PC-3 (cell line): ENCODE measurements around the gene LRRC8E. TPM values are rescaled to one million over a fixed set of nuclear protein-coding genes. Genes with fewer than 3 reads are reported as not detected.

Experiments used
- ATAC-seq: fragments of 200-7000 bp; cut with Tn5 transposase; 2 replicates; pipeline ENCODE4 v1.9.1; 2020; ENCODE audit warnings: mild to moderate bottlenecking, moderate library complexity
- BruUV-seq: library from RNA; stranded (reverse); fragments of 400-500 nt; replicated peaks from 2 replicates; lab custom pipeline; 2021; lab: Mats Ljungman, UMichigan
- CTCF ChIA-PET: fragments of 300-600 bp; sonication (Branson Sonifier 250); formaldehyde crosslinking; loops from one replicate; lab custom pipeline; 2022; ENCODE audit warnings: antibody characterized with exemption; lab: Charles Lee
- POLR2A ChIA-PET: fragments of 300-600 bp; sonication (Branson Sonifier 250); formaldehyde crosslinking; loops from one replicate; lab custom pipeline; 2022; ENCODE audit warnings: antibody characterized with exemption; ENCODE audit not compliant: unreplicated experiment; lab: Charles Lee
- DNase-seq: peaks from one replicate; pipeline ENCODE4 v3.0.0-alpha.2; 2015
- H2AFZ ChIP-seq: fragments of 300-600 bp; sonication (generic); 2 replicates; pipeline ENCODE4 v1.6.0; 2016; ENCODE audit warnings: antibody characterized with exemption, low read length
- H3F3A ChIP-seq: fragments of 300-600 bp; sonication (generic); one replicate; pipeline ENCODE4 v1.6.0; 2017; ENCODE audit warnings: antibody characterized with exemption, low read length, control low read depth, mild to moderate bottlenecking; ENCODE audit not compliant: unreplicated experiment
- H3K27ac ChIP-seq: fragments of 300-600 bp; sonication (generic); 2 replicates; pipeline ENCODE4 v1.5.1; 2016; ENCODE audit warnings: mild to moderate bottlenecking, low read length
- H3K27me3 ChIP-seq: fragments of 300-600 bp; sonication (generic); 2 replicates; pipeline ENCODE4 v1.6.1; 2016; ENCODE audit warnings: low read length, mixed read lengths
- H3K36me3 ChIP-seq: fragments of 300-600 bp; sonication (generic); 2 replicates; pipeline ENCODE4 v1.6.1; 2016; ENCODE audit warnings: low read depth, mixed run types, low read length, mixed read lengths
- H3K4me1 ChIP-seq: fragments of 300-600 bp; sonication (generic); 2 replicates; pipeline ENCODE4 v1.5.1; 2016; ENCODE audit warnings: low read length; ENCODE audit not compliant: insufficient read depth
- H3K4me2 ChIP-seq: fragments of 300-600 bp; sonication (generic); 2 replicates; pipeline ENCODE4 v1.6.0; 2016; ENCODE audit warnings: low read length
- H3K4me3 ChIP-seq: fragments of 300-600 bp; sonication (generic); 2 replicates; pipeline ENCODE4 v1.5.1; 2016; ENCODE audit warnings: mild to moderate bottlenecking, low read length, mixed read lengths
- H3K79me2 ChIP-seq: fragments of 300-600 bp; sonication (generic); 2 replicates; pipeline ENCODE4 v1.6.1; 2017; ENCODE audit warnings: low read length, mixed read lengths
- H3K9ac ChIP-seq: fragments of 300-600 bp; sonication (generic); 2 replicates; pipeline ENCODE4 v1.6.0; 2016; ENCODE audit warnings: mild to moderate bottlenecking, low read length
- H3K9me2 ChIP-seq: fragments of 300-600 bp; sonication (generic); replicated peaks from 2 replicates; pipeline ENCODE4 v1.6.1; 2016; ENCODE audit warnings: mixed run types, low read length, mixed read lengths
- H3K9me3 ChIP-seq: fragments of 300-600 bp; sonication (generic); 2 replicates; pipeline ENCODE4 v1.6.1; 2016; ENCODE audit warnings: low read length, mixed read lengths
- H4K20me1 ChIP-seq: fragments of 300-600 bp; sonication (generic); 2 replicates; pipeline ENCODE4 v1.6.1; 2016; ENCODE audit warnings: low read length, mixed read lengths
- CTCF ChIP-seq: fragments of 300-600 bp; sonication (generic); conservative IDR thresholded peaks from 2 replicates; pipeline ENCODE4 v1.5.1; 2017; ENCODE audit warnings: antibody characterized with exemption, low read depth, mild to moderate bottlenecking, low read length
- EZH2 ChIP-seq: fragments of 300-600 bp; sonication (generic); IDR thresholded peaks from one replicate; pipeline ENCODE4 v1.6.1; 2017; ENCODE audit warnings: antibody characterized with exemption, mild to moderate bottlenecking, low read length; ENCODE audit not compliant: unreplicated experiment
- EZH2phosphoT487 ChIP-seq: fragments of 300-600 bp; sonication (generic); IDR thresholded peaks from 2 replicates; pipeline ENCODE4 v1.6.1; 2018; ENCODE audit warnings: mild to moderate bottlenecking, antibody characterized with exemption, low read length, borderline replicate concordance
- intact Hi-C: fragments of 100-400 bp; cut with micrococcal nuclease; formaldehyde crosslinking; loops from 2 replicates; pipeline ENCODE4 v1.9.0; 2023
- total RNA-seq: library from RNA; depleted of rRNA; stranded (reverse); fragments of >200 nt; gene quantifications from 2 replicates; pipeline ENCODE4 v1.2.3, GENCODE V29; 2014

Gene LRRC8E
- total RNA-seq, 1 experiment from 2014 or later: 30.8 TPM

DNA sequence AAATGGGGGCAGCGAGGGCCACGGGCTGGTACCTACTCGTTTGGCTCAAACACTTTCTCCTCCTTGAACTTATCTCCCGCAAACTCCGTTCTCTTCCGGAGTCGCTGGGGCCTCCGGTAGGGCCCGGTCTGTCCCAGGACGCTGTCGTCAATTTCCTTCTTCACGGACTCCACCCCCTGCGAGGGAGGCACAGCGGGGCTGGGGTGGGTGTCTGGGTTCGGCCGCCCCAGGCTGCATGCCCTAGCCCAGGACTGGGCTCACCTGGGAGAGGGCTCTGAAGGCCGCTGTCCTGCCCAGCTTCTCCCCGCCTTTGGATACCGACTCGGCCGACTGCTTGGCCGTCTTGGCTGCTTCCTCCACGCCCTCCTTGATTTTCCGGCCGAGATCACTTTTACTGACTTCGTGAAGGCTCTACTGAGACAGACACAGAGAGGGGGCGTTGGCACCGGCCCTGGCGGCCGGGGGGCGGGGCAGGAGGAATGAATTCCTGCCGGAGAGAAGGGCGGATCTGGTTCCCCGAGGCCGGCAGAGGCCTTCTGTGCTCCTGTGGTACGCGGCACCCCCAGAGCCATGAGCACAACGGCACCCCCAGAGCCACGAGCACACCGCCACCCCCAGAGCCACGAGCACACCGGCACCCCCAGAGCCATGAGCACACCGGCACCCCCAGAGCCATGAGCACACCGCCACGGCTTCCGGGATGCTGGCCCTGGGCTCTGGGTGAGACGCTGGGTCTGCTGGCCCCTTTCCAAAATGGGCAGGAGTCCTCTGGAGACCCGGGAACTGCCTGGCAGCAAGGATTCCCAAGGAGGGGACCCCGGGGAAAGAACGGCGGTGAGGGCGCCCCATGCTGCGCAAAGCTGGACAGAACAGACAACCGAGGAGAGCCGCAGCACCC is 45.8 kb downstream of the LRRC8E start:
- POLR2A ChIA-PET: interaction anchor here (0.9 kb wide), 1 partner anchor 315 kb away, joined by 3 read pairs; no protein-coding TSS in a partner anchor

GRCh38 chr19:7934766-7935165 is 46.5 kb downstream of the LRRC8E start:
- ChIA-PET CTCF (no interaction called here), POLR2A (no interaction called here)
- Histone ChIP-seq H3K9ac (no peak overlapping the region), H3F3A (no peaks in the 10 kb centered on the region), H3K36me3 (peaks cover 76% of the 10 kb centered on the region), H3K4me1 (peaks cover 11% of the 10 kb centered on the region), H3K27me3 (no peaks in the 10 kb centered on the region), H3K4me2 (no peak overlapping the region), H3K9me2 (no peaks in the 10 kb centered on the region), H4K20me1 (no peaks in the 10 kb centered on the region), H3K27ac (no peak overlapping the region), H3K79me2 (peaks cover 16% of the 10 kb centered on the region), H2AFZ (no peak overlapping the region), H3K4me3 (no peak overlapping the region), H3K9me3 (no peaks in the 10 kb centered on the region)
- DNase-seq (no peak), ATAC-seq (no peak)
- TF ChIP-seq EZH2phosphoT487 (no peak), EZH2 (no peak), CTCF (no peak)
- intact Hi-C loops: no loop called here
- no TSS peak for BruUV-seq

More for the DNA sequence above, 45.8 kb downstream of the LRRC8E start:
- CTCF ChIA-PET: interaction anchor here (0.6 kb wide), 1 partner anchor 253 kb away, joined by 3 read pairs; the partner anchor contains the start of gene TRAPPC5
- Histone ChIP-seq H3K79me2 (peaks cover 13% of the 10 kb centered on the region), H3K9me3 (no peaks in the 10 kb centered on the region), H2AFZ (no peak overlapping the region), H3K27ac (no peak overlapping the region), H3K4me3 (no peak overlapping the region), H3K4me1 (peaks cover 18% of the 10 kb centered on the region), H3K4me2 (no peak overlapping the region), H3K9ac (no peak overlapping the region), H4K20me1 (no peaks in the 10 kb centered on the region), H3K9me2 (no peaks in the 10 kb centered on the region), H3F3A (no peaks in the 10 kb centered on the region), H3K36me3 (peaks cover 76% of the 10 kb centered on the region), H3K27me3 (no peaks in the 10 kb centered on the region)
- intact Hi-C loops: no loop called here
- TF ChIP-seq EZH2phosphoT487: no peak
- TF ChIP-seq EZH2: no peak
- no peak; the same call in 1 of the 2 replicates for TF ChIP-seq CTCF
- DNase-seq: no peak
- no TSS peak for BruUV-seq
- no peak for ATAC-seq

DNA sequence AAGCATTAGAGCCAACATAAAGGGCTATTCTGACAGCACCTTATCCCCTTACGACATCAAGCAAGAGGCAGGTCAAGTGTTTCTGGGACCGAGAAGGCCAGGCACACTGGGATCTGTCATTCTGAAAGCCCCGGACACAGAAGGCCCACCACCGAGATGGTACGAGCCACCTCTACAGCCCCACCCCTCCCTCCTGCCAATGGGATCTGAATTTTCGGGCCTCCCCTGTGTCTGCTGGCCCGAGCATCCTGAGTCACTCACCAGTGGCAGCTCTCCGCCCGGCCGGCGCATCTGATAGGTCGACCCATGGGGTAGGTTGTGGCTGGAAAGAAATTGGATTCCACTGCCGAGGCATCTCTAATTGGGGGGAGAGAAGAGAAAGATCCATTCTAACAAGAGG is 52.5 kb downstream of the LRRC8E start:
- peaks cover 39% of the 10 kb centered on the region for H3K36me3 ChIP-seq
- H3K27me3 ChIP-seq: no peaks in the 10 kb centered on the region
- H3K27ac ChIP-seq: no peak overlapping the region
- ChIA-PET CTCF (no interaction called here), POLR2A (no interaction called here)
- no peak overlapping the region for H3K4me3 ChIP-seq
- BruUV-seq: no TSS peak
- peaks cover 14% of the 10 kb centered on the region for H3K4me1 ChIP-seq
- H3K9me2 ChIP-seq: no peaks in the 10 kb centered on the region
- peaks cover 65% of the 10 kb centered on the region for H3K79me2 ChIP-seq
- no peak overlapping the region for H3K9ac ChIP-seq
- ATAC-seq (no peak), DNase-seq (no peak)
- H3K9me3 ChIP-seq: no peaks in the 10 kb centered on the region
- H4K20me1 ChIP-seq: peaks cover 9% of the 10 kb centered on the region; the same call in 1 of the 2 replicates
- H3K4me2 ChIP-seq: no peak overlapping the region
- no peak overlapping the region for H2AFZ ChIP-seq
- intact Hi-C loops: loop anchor here (5.0 kb wide), 1 partner anchor 46 kb away; no protein-coding TSS in a partner anchor
- no peak for TF ChIP-seq EZH2
- TF ChIP-seq CTCF: no peak
- TF ChIP-seq EZH2phosphoT487: no peak
- H3F3A ChIP-seq: no peaks in the 10 kb centered on the region
